HepG2 (cell line): ENCODE measurements around the gene ZNF316. TPM values are rescaled to one million over a fixed set of nuclear protein-coding genes. Genes with fewer than 3 reads are reported as not detected.

ENCODE experiments used
- ASH2L ChIP-seq: fragments of 300-600, 200-600 bp; sonication (generic); IDR thresholded peaks from 2 replicates; pipeline ENCODE4 v1.7.0; 2017; ENCODE audit warnings: low read depth, mild to moderate bottlenecking, moderate library complexity, mixed read lengths, low read length; ENCODE audit not compliant: insufficient read length
- CREB3 ChIP-seq: sonication (generic); formaldehyde crosslinking; IDR thresholded peaks from 2 replicates; pipeline ENCODE4 v1.5.0; 2020; ENCODE audit warnings: missing genetic modification reagents
- HMGXB4 ChIP-seq, 2 experiments: sonication (generic) in 1 of 2; formaldehyde crosslinking in 1 of 2; IDR thresholded peaks; 2 replicates each; pipeline versions ENCODE4 v1.4.0 to v1.6.1; 2018 to 2020; ENCODE audit warnings: missing genetic modification reagents in 2 of 2, borderline replicate concordance in 1 of 2, low read depth in 1 of 2, mild to moderate bottlenecking in 1 of 2, missing biosample characterization in 1 of 2
- IRF1 ChIP-seq: sonication (generic); formaldehyde crosslinking; IDR thresholded peaks from 2 replicates; pipeline ENCODE4 v1.4.0; 2020; ENCODE audit warnings: low read depth, mild to moderate bottlenecking, missing genetic modification reagents
- MAFK ChIP-seq, 2 experiments: IDR thresholded peaks in 1 of 2; conservative IDR thresholded peaks in 1 of 2; 2 replicates each; pipeline ENCODE4 v1.6.1; 2011; ENCODE audit warnings: improper control_type of control experiment in 2 of 2, low read length in 2 of 2
- MAX ChIP-seq: IDR thresholded peaks from 2 replicates; pipeline ENCODE4 v1.6.1; 2012; ENCODE audit warnings: inconsistent platforms
- MED8 ChIP-seq: sonication (generic); formaldehyde crosslinking; IDR thresholded peaks from 2 replicates; pipeline ENCODE4 v1.8.1; 2023; ENCODE audit warnings: mild to moderate bottlenecking, missing genetic modification reagents; ENCODE audit not compliant: insufficient replicate concordance
- NR2C2 ChIP-seq: sonication (generic); formaldehyde crosslinking; IDR thresholded peaks from 2 replicates; pipeline ENCODE4 v1.4.0; 2020; ENCODE audit warnings: missing genetic modification reagents, mild to moderate bottlenecking, moderate library complexity, borderline replicate concordance
- PAWR ChIP-seq: sonication (generic); formaldehyde crosslinking; IDR thresholded peaks from 2 replicates; pipeline ENCODE4 v1.4.0; 2020; ENCODE audit warnings: missing genetic modification reagents, mild to moderate bottlenecking, borderline replicate concordance
- SAP130 ChIP-seq: IDR thresholded peaks from 2 replicates; pipeline ENCODE4 v1.6.1; 2016; ENCODE audit warnings: low read depth
- XRCC5 ChIP-seq: fragments of 200-400 bp; formaldehyde crosslinking; optimal IDR thresholded peaks from 2 replicates; pipeline ENCODE3; 2017; ENCODE audit warnings: mild to moderate bottlenecking, low read length
- ZBTB34 ChIP-seq: sonication (generic); formaldehyde crosslinking; IDR thresholded peaks from 2 replicates; pipeline ENCODE4 v1.8.0; 2022; ENCODE audit warnings: mild to moderate bottlenecking, missing genetic modification reagents
- ZNF121 ChIP-seq: sonication (generic); formaldehyde crosslinking; IDR thresholded peaks from 2 replicates; pipeline ENCODE4 v1.5.0; 2020; ENCODE audit warnings: mild to moderate bottlenecking, missing genetic modification reagents
- ZNF460 ChIP-seq: sonication (generic); formaldehyde crosslinking; IDR thresholded peaks from 2 replicates; pipeline ENCODE4 v1.5.1; 2020; ENCODE audit warnings: missing genetic modification reagents, mild to moderate bottlenecking, borderline replicate concordance
- ZNF496 ChIP-seq: sonication (generic); formaldehyde crosslinking; IDR thresholded peaks from 2 replicates; pipeline ENCODE4 v1.8.1; 2023; ENCODE audit warnings: mild to moderate bottlenecking, moderate library complexity, missing genetic modification reagents; ENCODE audit not compliant: insufficient replicate concordance
- ZNF543 ChIP-seq: sonication (generic); formaldehyde crosslinking; IDR thresholded peaks from 2 replicates; pipeline ENCODE4 v1.4.0; 2020; ENCODE audit warnings: mild to moderate bottlenecking, missing genetic modification reagents
- ZNF614 ChIP-seq: IDR thresholded peaks from 2 replicates; pipeline ENCODE4 v1.6.1; 2018; ENCODE audit warnings: missing biosample characterization, missing genetic modification reagents, inconsistent platforms, borderline replicate concordance
- ZNF678 ChIP-seq: sonication (generic); formaldehyde crosslinking; IDR thresholded peaks from 2 replicates; pipeline ENCODE4 v1.4.0; 2020; ENCODE audit warnings: mild to moderate bottlenecking, missing genetic modification reagents
- ZNF704 ChIP-seq: sonication (generic); formaldehyde crosslinking; IDR thresholded peaks from 2 replicates; pipeline ENCODE4 v1.8.1; 2023; ENCODE audit warnings: mild to moderate bottlenecking, inconsistent platforms, moderate library complexity, missing genetic modification reagents, borderline replicate concordance
- ZNF782 ChIP-seq: sonication (generic); formaldehyde crosslinking; IDR thresholded peaks from 2 replicates; pipeline ENCODE4 v1.4.0; 2020; ENCODE audit warnings: missing genetic modification reagents, mild to moderate bottlenecking, borderline replicate concordance
- ZNF83 ChIP-seq: sonication (generic); formaldehyde crosslinking; IDR thresholded peaks from 2 replicates; pipeline ENCODE4 v1.4.0; 2020; ENCODE audit warnings: missing genetic modification reagents, mild to moderate bottlenecking, borderline replicate concordance
- polyA plus RNA-seq, 8 experiments: library from polyadenylated mRNA; depleted of rRNA in 3 of 8; stranded (reverse) in 7 of 8; unstranded in 1 of 8; fragments of >200 nt; fragmentation: Illumina TruSeq in 4 of 8; extraction: Trizol in 4 of 8; gene quantifications; 2 replicates each; pipeline versions ENCODE4 v1.2.1 to v1.2.3, GENCODE V29; 2011 to 2016; ENCODE audit warnings: low read depth in 4 of 8, missing spikeins in 1 of 8, mixed read lengths in 1 of 8; ENCODE audit not compliant: insufficient read depth in 1 of 8
- total RNA-seq, 5 experiments: library from RNA; depleted of rRNA; stranded (reverse); fragments of >200 nt; fragmentation: Illumina TruSeq; extraction: Trizol; gene quantifications; 2 replicates each; pipeline ENCODE4 v1.2.3, GENCODE V29; 2016; ENCODE audit warnings: low read depth in 1 of 5

Gene ZNF316
- total and polyA plus RNA-seq, 2 of the 13 experiments (the other 11 are each of a cell fraction or from before 2014, with no cell fraction given): 4.3 to 9.9 TPM

GRCh38 chr7:6589829-6590644 lies 47.1 kb upstream of the ZNF316 start, which contains the start of gene INTS15 (continued):
- TF ChIP-seq HMGXB4 (CRISPR knock-in tag; IDR thresholded peaks at IDR 0.05; ENCODE audit: borderline replicate concordance in 1 of 2, low read depth in 1 of 2) (peak; percentile 62 to 75), ZNF543 (CRISPR knock-in tag) (peak; percentile 20; the same call in 1 of the 2 replicates), ZNF83 (no peak), SAP130 (CRISPR knock-in tag) (peak; percentile 70), CREB3 (CRISPR knock-in tag) (no peak), MED8 (CRISPR knock-in tag) (peak; percentile 49), ZNF496 (CRISPR knock-in tag) (no peak), ZNF121 (no peak), ASH2L (peak; percentile 65), ZNF614 (CRISPR knock-in tag) (0 out of 2 replicates have a peak, but pooled peaks have one; percentile 48), NR2C2 (CRISPR knock-in tag) (no peak), PAWR (CRISPR knock-in tag) (no peak), IRF1 (CRISPR knock-in tag) (no peak), ZNF704 (CRISPR knock-in tag) (0 out of 2 replicates have a peak, but pooled peaks have one; percentile 51), ZNF782 (CRISPR knock-in tag) (0 out of 2 replicates have a peak, but pooled peaks have one; percentile 65), ZBTB34 (CRISPR knock-in tag) (no peak), MAX (peak; percentile 71; the same call in 1 of the 2 replicates), ZNF678 (CRISPR knock-in tag) (0 out of 2 replicates have a peak, but pooled peaks have one; percentile 49), XRCC5 (no peak), ZNF460 (CRISPR knock-in tag) (no peak), MAFK (conservative IDR thresholded peaks at IDR 0.05 in 1 of 2, IDR thresholded peaks at IDR 0.05 in 1 of 2; ENCODE audit: low read length in 2 of 2) (no peak)
